Activated B cell treated with CpG ODN at 0.5 μM for 24 hours (primary cell): ENCODE data around the gene PARD6A. TPM values are rescaled to one million over a fixed set of nuclear protein-coding genes. Genes with fewer than 3 reads are reported as not detected.
"Not testable (repeated sequence)": the region's sequence is repeated elsewhere in the genome, so short reads cannot be mapped to it uniquely, and the experiment has no call there.

ENCODE experiments used
- ATAC-seq: fragments of 200-7000 bp; cut with Tn5 transposase; one replicate; pipeline ENCODE4 v1.10.0; 2021; ENCODE audit warnings: low read depth, mild to moderate bottlenecking, moderate library complexity
- CTCF ChIA-PET: fragments of 350-600 bp; sonication (Branson Sonifier 250); formaldehyde crosslinking; loops from one replicate; lab custom pipeline; 2021; ENCODE audit warnings: antibody characterized with exemption; lab: Charles Lee
- POLR2A ChIA-PET: fragments of 350-600 bp; sonication (Branson Sonifier 250); formaldehyde crosslinking; loops from one replicate; lab custom pipeline; 2021; ENCODE audit warnings: antibody characterized with exemption; lab: Charles Lee
- DNase-seq: peaks from one replicate; pipeline ENCODE4 v3.0.0; 2022
- H3K27ac Mint-ChIP-seq: one replicate; pipeline ENCODE4 v1.8.0; 2020; ENCODE audit warnings: mixed read lengths
- H3K27me3 Mint-ChIP-seq: one replicate; pipeline ENCODE4 v1.8.0; 2021; ENCODE audit warnings: mixed read lengths
- H3K36me3 Mint-ChIP-seq: one replicate; pipeline ENCODE4 v1.8.0; 2021; ENCODE audit warnings: low read depth, mixed read lengths
- H3K4me1 Mint-ChIP-seq: one replicate; pipeline ENCODE4 v1.8.0; 2021; ENCODE audit warnings: mixed read lengths
- H3K4me3 Mint-ChIP-seq: one replicate; pipeline ENCODE4 v1.8.0; 2020; ENCODE audit warnings: mild to moderate bottlenecking, mixed read lengths
- H3K9me3 Mint-ChIP-seq: one replicate; pipeline ENCODE4 v1.8.0; 2020; ENCODE audit warnings: mixed read lengths
- CTCF ChIP-seq: fragments of 200-600 bp; IDR thresholded peaks from one replicate; pipeline ENCODE4 v1.8.0; 2022; ENCODE audit warnings: antibody characterized with exemption, mild to moderate bottlenecking
- intact Hi-C: fragments of 100-400 bp; cut with micrococcal nuclease; formaldehyde crosslinking; loops from one replicate; pipeline ENCODE4 v1.15.1; 2024
- total RNA-seq: library from RNA; stranded (reverse); gene quantifications from 2 replicates; pipeline ENCODE4 v1.2.3, GENCODE V29; 2022

PARD6A gene
- total RNA-seq, 1 donor from 2014 or later = 5.9 TPM

DNA sequence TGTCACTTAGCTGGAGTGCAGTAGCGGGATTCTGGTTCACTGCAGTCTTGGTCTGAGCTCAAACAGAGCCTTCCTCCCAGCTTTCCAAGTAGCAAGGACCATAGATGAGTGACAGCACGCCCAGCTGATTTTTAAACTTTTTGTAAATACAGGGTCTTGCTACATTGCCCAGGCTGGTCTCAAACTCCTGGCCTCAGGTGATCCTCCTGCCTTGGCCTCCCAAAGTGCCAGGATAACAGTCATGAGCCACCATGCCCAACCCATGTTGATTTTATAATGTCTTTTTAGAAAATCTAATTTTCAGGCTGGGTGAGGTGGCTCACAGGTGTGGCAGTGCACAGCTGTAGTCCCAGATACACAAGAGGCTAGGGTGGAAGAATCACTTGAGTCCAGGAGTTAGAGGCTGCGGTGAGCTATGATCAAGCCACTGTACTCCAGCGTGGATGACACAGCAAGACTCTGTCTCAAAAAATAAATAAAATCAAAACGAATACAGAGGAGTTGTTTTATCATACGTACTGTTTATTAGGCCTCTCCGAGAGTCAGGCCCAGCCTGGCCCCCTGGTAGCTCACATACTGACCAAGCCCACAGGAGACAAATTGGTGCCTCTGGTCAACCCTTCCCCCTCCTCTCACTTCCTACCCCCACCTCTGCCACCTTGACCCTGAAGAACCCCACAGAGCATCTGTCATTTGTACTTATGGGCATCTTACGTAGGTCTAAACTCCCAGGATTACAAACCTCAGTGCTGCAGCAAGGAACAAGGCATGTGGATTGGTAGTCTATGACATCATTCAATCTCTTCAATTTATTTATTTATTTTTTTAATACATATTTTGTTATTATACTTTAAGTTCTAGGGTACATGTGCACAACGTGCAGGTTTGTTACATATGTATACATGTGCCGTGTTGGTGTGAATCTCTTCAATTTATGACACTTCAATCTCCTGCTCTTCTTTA is 19.5 kb downstream of the PARD6A start:
- CTCF ChIA-PET = interaction anchor here (1.4 kb wide), 1 partner anchor 136 kb away, joined by 4 read pairs; no protein-coding TSS in a partner anchor
- Mint-ChIP-seq H3K4me3 (no peak overlapping the region), H3K4me1 (peaks cover 16% of the 10 kb centered on the region), H3K27me3 (no peaks in the 10 kb centered on the region), H3K36me3 (peaks cover 31% of the 10 kb centered on the region), H3K9me3 (no peaks in the 10 kb centered on the region), H3K27ac (no peak overlapping the region)
- POLR2A ChIA-PET = interaction anchor here (0.5 to 0.7 kb wide), 2 partner anchors 565 to 648 kb away, joined by 3 to 4 read pairs; partner anchors contain the start of gene PLA2G15
- DNase-seq = no peak
- no peak for TF ChIP-seq CTCF
- intact Hi-C loops = no loop called here
- ATAC-seq = no peak

- DNase-seq (no peak), ATAC-seq (no peak)
- CTCF ChIA-PET = interaction anchor here (0.7 kb wide), 1 partner anchor 257 kb away, joined by 3 read pairs; no protein-coding TSS in a partner anchor
- H3K36me3 Mint-ChIP-seq = peaks cover 24% of the 10 kb centered on the region
- peaks cover 27% of the 10 kb centered on the region for H3K4me1 Mint-ChIP-seq
- H3K27ac Mint-ChIP-seq = no peak overlapping the region
- TF ChIP-seq CTCF = no peak
- no peaks in the 10 kb centered on the region for H3K9me3 Mint-ChIP-seq
- POLR2A ChIA-PET = no interaction called here
- no peak overlapping the region for H3K4me3 Mint-ChIP-seq
- intact Hi-C loops = no loop called here
- no peaks in the 10 kb centered on the region for H3K27me3 Mint-ChIP-seq
These were observed 23.0 kb downstream of the PARD6A start for GRCh38 chr16:67683767-67684166.

- peak; percentile 92 for ATAC-seq
- TF ChIP-seq CTCF = no peak
- intact Hi-C loops = loop anchor here (5.0 kb wide), 1 partner anchor 122 kb away; the partner anchor contains the start of genes RANBP10 and TSNAXIP1
- no peak for DNase-seq
- Mint-ChIP-seq H3K27me3 (no peaks in the 10 kb centered on the region), H3K27ac (peak overlapping the region; percentile 77), H3K36me3 (peaks cover 23% of the 10 kb centered on the region), H3K4me3 (peak overlapping the region; percentile 53), H3K4me1 (peaks cover 27% of the 10 kb centered on the region), H3K9me3 (no peaks in the 10 kb centered on the region)
- ChIA-PET CTCF (no interaction called here), POLR2A (interaction anchor here (0.9 to 1.9 kb wide), 3 partner anchors 18 to 121 kb away, joined by 3 to 10 read pairs (median 3); partner anchors contain the start of genes GFOD2, RANBP10 and TSNAXIP1)
These were observed 24.8 kb downstream of the PARD6A start for GRCh38 chr16:67685388-67686112.

DNA sequence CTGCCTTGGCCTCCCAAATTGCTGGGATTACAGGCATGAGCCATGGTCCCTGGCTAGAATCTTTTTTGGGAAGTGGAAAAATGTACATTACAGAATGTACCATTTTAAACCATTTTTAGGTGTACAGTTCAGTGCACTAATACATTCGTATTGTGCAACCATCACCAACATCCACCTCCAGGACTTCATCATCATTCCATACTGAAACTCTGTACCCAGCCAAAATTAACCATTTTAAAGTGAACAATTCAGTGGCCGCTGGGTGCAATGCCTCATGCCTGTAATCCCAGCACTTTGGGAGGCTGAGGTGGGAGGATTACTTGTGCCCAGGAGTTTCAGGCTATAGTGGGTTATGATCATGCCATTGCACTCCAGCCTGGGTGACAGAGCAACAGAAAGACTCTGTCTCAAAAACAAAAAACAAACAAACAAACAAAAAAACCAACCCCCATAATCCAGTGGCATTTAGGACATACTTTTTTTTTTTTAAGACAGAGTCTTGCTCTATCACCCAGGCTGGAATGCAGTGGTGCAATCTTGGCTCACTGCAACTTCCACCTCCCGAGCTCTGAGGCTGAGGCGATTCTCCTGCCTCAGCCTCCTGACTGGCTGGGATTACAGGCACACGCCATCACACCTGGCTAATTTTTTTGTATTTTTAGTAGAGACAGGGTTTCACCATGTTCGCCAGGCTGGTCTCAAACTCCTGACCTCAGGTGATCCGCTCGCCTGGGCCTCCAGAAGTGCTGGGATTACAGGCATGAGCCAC is 32.9 kb downstream of the PARD6A start:
- H3K9me3 Mint-ChIP-seq, H3K27me3 Mint-ChIP-seq, ATAC-seq, H3K4me3 Mint-ChIP-seq, H3K27ac Mint-ChIP-seq, DNase-seq, intact Hi-C loops, CTCF ChIA-PET, POLR2A ChIA-PET: not testable (repeated sequence)
- H3K4me1 Mint-ChIP-seq = peaks cover 20% of the 10 kb centered on the region
- peaks cover 14% of the 10 kb centered on the region for H3K36me3 Mint-ChIP-seq

DNA sequence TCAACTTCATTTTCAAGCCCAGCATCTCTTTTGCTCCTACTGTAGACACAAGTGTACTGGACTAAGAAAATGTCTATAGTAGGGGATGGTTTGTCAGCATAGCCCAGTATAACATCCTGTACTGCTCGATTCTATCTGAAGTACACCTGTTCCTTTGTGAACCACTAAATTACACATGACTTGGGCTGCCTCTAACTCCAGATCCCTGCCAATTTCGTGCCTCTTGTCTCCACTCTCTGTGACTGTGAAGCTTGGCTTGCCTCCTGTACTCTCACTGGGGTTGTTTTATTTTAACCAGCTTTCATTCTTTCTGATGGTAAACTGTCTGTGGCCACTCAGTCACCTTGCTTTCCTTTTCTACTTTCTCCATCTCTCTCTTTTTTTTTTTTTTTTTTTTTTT is 33.9 kb downstream of the PARD6A start:
- Mint-ChIP-seq H3K9me3 (no peaks in the 10 kb centered on the region), H3K4me3 (no peak overlapping the region), H3K27ac (no peak overlapping the region), H3K36me3 (peaks cover 14% of the 10 kb centered on the region), H3K27me3 (no peaks in the 10 kb centered on the region), H3K4me1 (peaks cover 20% of the 10 kb centered on the region)
- ATAC-seq (no peak), DNase-seq (no peak)
- ChIA-PET POLR2A (interaction anchor here (0.9 kb wide), 1 partner anchor 24 kb away, joined by 13 read pairs; the partner anchor contains the start of gene GFOD2), CTCF (no interaction called here)
- no peak for TF ChIP-seq CTCF
- intact Hi-C loops = no loop called here
